ENCODE results near the gene CADPS.

The CADPS gene

GRCh38 chr3:62439176-62439813, 435.9 kb downstream of the CADPS start:
- no peak for DNase-seq (ENCODE audit: low read depth in 2 of 2)

GRCh38 chr3:62436785-62437184, 438.4 kb downstream of the CADPS start:
- DNase-seq (ENCODE audit: low read depth in 2 of 2): no peak

- DNase-seq (ENCODE audit: low read depth in 2 of 2): no peak
Observed at GRCh38 chr3:62433396-62433795, 441.8 kb downstream of the CADPS start.

GRCh38 chr3:62421207-62421606, 454.0 kb downstream of the CADPS start:
- no peak for DNase-seq (ENCODE audit: low read depth in 2 of 2)

- DNase-seq (ENCODE audit: low read depth in 2 of 2): no peak
Observed at GRCh38 chr3:62416144-62416543, 459.1 kb downstream of the CADPS start.

GRCh38 chr3:62415312-62415801, 459.9 kb downstream of the CADPS start:
- DNase-seq (ENCODE audit: low read depth in 2 of 2): no peak

GRCh38 chr3:62414786-62415185, 460.4 kb downstream of the CADPS start:
- no peak for DNase-seq (ENCODE audit: low read depth in 2 of 2)

GRCh38 chr3:62413687-62414086, 461.5 kb downstream of the CADPS start:
- no peak for DNase-seq (ENCODE audit: low read depth in 2 of 2)

GRCh38 chr3:62406945-62407344, 468.3 kb downstream of the CADPS start:
- DNase-seq (ENCODE audit: low read depth in 2 of 2): no peak

GRCh38 chr3:62405566-62405965, 469.6 kb downstream of the CADPS start:
- no peak for DNase-seq (ENCODE audit: low read depth in 2 of 2)

- no peak for DNase-seq (ENCODE audit: low read depth in 2 of 2)
Observed at GRCh38 chr3:62405135-62405534, 470.1 kb downstream of the CADPS start.

GRCh38 chr3:62404321-62404720, 470.9 kb downstream of the CADPS start:
- no peak for DNase-seq (ENCODE audit: low read depth in 2 of 2)

GRCh38 chr3:62403765-62404164, 471.5 kb downstream of the CADPS start:
- DNase-seq (ENCODE audit: low read depth in 2 of 2): no peak

GRCh38 chr3:62392626-62393292, 482.5 kb downstream of the CADPS start:
- DNase-seq (ENCODE audit: low read depth in 2 of 2): no peak

GRCh38 chr3:62387251-62387650, 488.0 kb downstream of the CADPS start:
- no peak for DNase-seq (ENCODE audit: low read depth in 2 of 2)

- DNase-seq (ENCODE audit: low read depth in 2 of 2): no peak
Observed at GRCh38 chr3:62379321-62379798, 495.9 kb downstream of the CADPS start.

GRCh38 chr3:62378921-62379320, 496.3 kb downstream of the CADPS start:
- no peak for DNase-seq (ENCODE audit: low read depth in 2 of 2)

GRCh38 chr3:62378311-62378789, 496.9 kb downstream of the CADPS start:
- DNase-seq (ENCODE audit: low read depth in 2 of 2): no peak

GRCh38 chr3:62376906-62377877, 498.0 kb downstream of the CADPS start:
- no peak for DNase-seq (ENCODE audit: low read depth in 2 of 2)

- no peak for DNase-seq (ENCODE audit: low read depth in 2 of 2)
Observed at GRCh38 chr3:62376454-62376720, 498.8 kb downstream of the CADPS start.

- DNase-seq (ENCODE audit: low read depth in 2 of 2): no peak
Observed at GRCh38 chr3:62375655-62376453, 499.4 kb downstream of the CADPS start.
